Measurements from ENCODE around the gene PPP2R5E.

GRCh38 chr14:63404906-63405305 lies 138.3 kb downstream of the PPP2R5E start:
- TF ChIP-seq CTCF (IDR thresholded peaks at IDR 0.05) (no peak), POLR2A (IDR thresholded peaks at IDR 0.05) (no peak)

Data from breast epithelium (tissue), 3 donors.